D721Med (cell line): ENCODE results near the gene CATSPER2.
"Not testable (repeated sequence)": the region's sequence is repeated elsewhere in the genome, so short reads cannot be mapped to it uniquely, and the experiment has no call there.

ENCODE experiments used
- DNase-seq: peaks from one replicate; pipeline ENCODE4 v3.0.0; 2011; ENCODE audit warnings: low spot score; ENCODE audit not compliant: insufficient read length
- FAIRE-seq: peaks from 2 replicates; lab custom pipeline; 2011; peaks lifted over from hg19 to GRCh38; lab: Jason Lieb, UNC
- TF ChIP-seq, protein P1 (sequence below): IDR thresholded peaks from 2 replicates; pipeline ENCODE4 v1.5.1; 2012; ENCODE audit warnings: mild to moderate bottlenecking, control low read depth; ENCODE audit not compliant: insufficient read depth; ENCODE audit errors: missing control alignments

The CATSPER2 gene

DNA sequence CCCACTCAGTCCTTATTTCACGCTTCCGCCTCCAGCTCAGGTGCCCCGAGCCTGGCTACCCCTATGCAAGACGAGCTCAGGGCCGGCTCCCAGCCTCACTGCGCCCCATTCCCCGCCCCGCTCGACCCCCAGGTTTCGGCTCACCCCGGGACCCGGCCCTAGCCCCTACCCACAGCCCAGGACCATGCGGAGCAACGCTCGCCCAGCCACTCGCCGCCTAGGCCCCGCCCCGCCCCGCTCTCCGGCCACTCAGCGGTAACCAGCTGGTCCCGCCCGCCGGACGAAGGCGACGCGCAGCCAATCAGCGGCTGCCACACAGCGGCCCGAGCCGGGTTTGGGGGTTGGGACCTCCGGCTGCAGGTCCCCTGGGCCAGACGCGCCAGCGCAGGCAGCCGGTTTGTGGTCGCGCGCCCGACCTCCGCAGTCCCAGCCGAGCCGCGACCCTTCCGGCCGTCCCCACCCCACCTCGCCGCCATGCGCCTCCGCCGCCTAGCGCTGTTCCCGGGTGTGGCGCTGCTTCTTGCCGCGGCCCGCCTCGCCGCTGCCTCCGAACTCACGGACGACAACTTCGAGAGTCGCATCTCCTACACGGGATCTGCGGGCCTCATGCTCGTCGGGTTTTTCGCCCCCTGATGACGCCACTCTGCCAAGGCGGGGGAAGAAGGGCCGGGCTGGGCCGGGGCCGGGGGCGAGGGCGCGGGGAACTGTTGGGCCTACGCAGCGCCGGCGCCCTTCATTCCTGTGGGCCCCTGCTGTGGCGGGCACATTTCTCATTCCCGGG is at the start of gene CATSPER2:
Gene CATSPER2, minus strand, starts transcription at position 196 of the 781 bp plus-strand sequence. CDS start 783 bp downstream, outside the sequence.
- FAIRE-seq (no peak), DNase-seq (no peak)
- TF ChIP-seq, protein P1, sequence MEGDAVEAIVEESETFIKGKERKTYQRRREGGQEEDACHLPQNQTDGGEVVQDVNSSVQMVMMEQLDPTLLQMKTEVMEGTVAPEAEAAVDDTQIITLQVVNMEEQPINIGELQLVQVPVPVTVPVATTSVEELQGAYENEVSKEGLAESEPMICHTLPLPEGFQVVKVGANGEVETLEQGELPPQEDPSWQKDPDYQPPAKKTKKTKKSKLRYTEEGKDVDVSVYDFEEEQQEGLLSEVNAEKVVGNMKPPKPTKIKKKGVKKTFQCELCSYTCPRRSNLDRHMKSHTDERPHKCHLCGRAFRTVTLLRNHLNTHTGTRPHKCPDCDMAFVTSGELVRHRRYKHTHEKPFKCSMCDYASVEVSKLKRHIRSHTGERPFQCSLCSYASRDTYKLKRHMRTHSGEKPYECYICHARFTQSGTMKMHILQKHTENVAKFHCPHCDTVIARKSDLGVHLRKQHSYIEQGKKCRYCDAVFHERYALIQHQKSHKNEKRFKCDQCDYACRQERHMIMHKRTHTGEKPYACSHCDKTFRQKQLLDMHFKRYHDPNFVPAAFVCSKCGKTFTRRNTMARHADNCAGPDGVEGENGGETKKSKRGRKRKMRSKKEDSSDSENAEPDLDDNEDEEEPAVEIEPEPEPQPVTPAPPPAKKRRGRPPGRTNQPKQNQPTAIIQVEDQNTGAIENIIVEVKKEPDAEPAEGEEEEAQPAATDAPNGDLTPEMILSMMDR = no peak

DNA sequence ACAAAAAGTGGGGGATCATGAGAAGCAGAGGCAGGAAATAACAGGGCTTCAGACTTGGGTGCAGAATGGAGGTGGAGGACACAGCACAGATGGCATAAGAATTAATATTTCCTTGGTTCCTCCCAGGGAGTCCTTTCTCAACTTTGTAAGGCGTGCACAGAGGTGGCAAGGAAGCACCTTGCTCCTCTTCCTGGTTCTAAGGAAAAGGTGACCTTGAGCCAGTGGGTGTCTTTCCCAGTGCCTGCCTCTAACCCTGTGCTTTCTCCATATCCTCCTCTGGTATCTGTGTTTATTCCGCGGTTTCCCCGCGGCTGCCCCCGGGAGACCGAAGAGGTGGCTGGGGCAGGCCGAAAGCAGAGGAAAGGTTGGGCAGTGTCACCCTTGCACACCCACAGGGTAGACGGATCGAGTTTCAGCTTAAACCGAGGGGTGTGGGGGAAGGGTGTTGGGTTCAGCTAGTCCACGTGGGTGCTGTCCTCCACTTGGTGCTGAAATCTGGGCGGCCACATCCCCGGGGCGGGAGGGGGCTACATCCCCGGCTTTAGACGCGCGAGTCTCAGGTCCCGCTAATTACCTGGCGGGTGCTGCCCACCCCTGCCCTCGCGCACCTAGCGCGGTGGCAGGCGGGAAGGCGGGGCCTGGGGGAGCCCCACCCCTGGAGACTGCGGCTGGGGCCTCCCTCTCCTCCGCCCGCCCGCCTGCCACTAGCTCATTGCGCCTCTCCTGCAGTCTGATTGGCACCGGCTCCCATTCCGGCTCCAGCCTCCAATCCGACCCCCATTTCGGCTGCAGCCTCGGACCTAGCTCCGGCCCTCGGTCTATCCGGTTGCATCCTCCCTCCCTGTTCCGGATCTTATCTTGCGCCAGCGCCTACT is 44.7 kb upstream of the CATSPER2 start, which contains the start of gene CKMT1A:
Gene CKMT1A, plus strand, starts transcription at position 712 of the 875 bp plus-strand sequence. CDS start 192 bp downstream, outside the sequence.
- DNase-seq, FAIRE-seq: not testable (repeated sequence)

GRCh38 chr15:43692679-43693078 is 44.0 kb upstream of the CATSPER2 start:
- FAIRE-seq, DNase-seq: not testable (repeated sequence)

DNA sequence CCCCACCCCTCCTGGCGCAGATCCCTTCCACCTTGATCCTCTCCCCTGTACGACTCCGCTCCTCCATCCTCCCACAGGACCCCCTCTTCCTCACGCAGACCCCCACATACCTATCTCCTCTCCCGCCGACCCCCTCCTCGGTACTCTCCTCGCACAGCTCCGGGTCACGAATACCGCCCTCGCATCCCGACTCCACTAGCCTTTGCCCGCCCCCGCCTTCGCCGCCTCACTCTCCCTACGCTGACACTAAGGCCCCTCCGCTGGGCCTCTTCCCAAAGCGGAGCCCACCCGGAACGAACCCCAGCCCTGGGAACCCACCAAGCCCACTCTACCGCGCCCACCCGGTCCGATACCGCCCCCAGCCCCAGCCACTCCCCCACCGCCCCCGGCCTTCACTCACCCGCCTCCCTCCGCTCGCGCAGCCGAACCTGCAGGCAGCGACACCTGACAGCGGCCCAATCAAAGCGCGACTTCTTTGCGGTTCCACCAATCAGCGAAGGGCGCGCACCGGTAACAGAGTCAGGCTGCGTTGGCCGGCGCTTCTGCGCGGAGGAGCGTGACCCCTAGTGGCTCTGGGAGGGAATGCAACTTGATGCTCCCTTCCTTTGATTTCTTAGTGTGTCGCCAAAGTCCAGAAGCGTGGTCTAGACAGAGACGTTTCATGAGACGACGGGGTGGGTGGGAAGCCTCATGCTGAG is 41.1 kb upstream of the CATSPER2 start:
- not testable (repeated sequence) for DNase-seq, FAIRE-seq

DNA sequence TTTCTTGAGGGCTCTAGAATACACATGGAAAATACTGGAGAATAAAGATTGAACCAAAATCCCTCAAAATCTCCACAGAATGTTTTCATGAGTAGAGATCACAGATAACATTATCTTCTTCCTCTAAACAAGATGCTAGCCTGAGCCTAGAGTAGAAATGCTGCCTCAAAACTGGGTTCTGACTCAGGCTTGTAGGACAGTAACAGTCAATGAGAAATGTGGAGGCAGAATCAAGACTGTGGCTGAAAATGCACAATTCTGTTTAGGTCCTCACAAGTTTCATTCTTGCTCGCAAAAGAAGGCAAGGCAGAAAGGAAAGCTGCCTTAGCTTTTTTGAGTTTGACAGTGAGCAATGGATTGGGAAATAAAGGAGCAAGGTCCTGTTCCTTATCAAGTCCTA is 25.5 kb upstream of the CATSPER2 start:
- not testable (repeated sequence) for FAIRE-seq, DNase-seq

DNA sequence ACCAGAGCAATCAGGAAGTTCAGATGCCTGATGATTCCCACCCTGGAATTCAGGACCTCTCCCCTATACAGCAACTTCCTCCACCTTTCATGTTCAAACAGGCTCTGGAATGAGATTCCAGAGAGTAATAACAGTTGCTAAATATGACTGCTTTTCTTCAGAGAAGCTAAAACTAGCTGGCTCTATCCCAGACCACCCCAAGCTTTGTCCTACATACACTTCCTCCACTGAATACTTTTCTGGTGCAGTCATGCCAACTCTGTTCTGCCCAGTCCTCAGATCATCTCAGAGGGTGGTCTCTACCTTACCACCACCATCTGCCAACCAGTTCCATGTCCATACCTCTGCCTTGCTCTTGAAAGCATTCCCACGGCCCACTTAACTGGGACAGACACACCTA is 17.5 kb upstream of the CATSPER2 start:
- not testable (repeated sequence) for FAIRE-seq, DNase-seq

DNA sequence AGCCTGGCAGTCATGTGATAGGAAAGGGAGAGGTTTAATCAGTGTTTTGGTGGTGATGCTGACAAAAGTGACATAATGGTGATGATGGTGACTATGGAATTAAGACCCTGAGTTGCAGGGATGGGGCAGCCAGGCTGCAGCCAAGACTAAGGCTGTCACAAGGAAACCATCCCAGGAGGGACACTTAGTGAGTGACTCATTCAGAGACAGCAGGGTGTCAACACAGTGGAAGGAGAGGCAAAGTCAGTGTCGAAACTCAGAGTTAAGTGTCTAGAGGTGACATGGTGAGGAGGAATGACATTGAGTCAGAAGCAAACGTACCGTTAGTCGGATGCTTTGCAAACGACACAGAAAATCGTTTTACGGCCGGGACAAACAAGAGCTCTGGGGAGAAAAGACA is 14.7 kb upstream of the CATSPER2 start:
- not testable (repeated sequence) for FAIRE-seq, DNase-seq

DNA sequence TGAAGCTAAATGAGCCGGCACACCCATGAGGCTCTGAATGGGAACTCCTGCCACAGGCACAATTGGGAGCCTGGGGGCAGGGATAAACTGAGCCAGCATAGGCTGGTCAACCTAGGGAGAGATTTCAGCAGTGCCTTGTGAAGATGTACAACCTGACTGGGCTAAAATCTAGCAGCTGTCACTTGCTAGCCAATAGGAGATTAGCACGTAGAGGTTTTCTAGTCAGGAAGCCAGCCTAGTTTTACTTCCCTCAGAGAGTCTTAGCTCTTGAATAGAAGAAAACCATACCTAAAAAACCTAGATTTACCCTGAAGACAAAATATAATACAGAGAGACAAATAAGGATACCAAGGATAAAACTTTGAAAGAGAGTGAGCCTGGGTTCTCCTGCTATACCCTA is 13.6 kb upstream of the CATSPER2 start:
- FAIRE-seq, DNase-seq: not testable (repeated sequence)

DNA sequence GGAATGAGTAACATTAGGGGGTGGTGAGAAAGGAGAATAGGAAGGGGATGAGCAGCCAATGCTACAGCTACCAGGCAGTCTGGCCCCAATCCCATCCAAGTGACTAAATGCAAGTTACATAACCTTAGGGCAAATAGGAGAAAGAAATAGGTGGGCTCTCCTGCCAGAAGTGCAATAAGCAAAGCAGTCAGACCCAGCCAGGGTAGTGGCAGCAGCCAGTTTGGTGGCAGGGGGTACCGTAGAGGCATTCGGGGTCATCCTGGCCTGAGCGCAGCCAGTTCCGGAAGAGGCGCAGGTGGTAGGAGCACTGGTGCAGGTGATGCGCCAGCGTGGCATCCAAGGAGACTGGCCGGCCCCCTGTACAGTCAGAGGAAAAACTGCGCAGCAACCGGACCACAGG is 11.1 kb upstream of the CATSPER2 start:
- not testable (repeated sequence) for DNase-seq, FAIRE-seq

GRCh38 chr15:43649430-43649926 is 834 bp upstream of the CATSPER2 start:
- DNase-seq, FAIRE-seq: not testable (repeated sequence)

DNA sequence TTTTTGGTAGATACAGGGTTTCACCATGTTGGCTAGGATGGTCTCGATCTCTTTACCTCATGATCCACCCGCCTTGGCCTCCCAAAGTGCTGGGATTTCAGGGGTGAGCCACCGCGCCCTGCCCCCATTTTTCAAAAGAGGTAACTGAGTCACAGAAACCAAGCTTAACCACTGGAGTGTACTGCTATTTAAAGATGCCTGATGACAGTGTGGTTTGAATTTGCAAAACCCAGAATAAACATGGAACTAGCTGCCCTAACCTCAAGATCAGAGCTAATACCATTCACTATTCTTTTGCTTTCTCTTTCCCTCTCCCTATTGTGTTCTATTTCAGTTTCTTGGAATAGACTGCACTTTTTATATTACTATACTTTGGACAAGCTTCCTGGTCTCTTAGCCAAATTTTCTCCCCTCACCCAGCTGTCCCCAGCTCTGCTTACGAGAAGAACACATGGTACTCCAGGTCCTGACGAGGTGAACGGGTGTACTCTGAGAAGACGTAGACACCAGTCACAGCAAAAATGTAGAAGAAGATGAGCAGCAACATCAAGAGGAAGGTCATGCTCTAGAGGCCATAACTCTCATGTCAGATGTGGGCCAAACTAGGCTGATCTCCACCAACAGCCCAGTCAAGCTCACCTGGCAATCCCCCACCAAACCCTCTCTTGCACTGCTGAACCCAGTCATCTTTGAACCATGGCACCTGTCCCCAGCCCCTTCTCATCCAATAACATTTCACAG is 10.0 kb downstream of the CATSPER2 start:
- not testable (repeated sequence) for DNase-seq, FAIRE-seq

DNA sequence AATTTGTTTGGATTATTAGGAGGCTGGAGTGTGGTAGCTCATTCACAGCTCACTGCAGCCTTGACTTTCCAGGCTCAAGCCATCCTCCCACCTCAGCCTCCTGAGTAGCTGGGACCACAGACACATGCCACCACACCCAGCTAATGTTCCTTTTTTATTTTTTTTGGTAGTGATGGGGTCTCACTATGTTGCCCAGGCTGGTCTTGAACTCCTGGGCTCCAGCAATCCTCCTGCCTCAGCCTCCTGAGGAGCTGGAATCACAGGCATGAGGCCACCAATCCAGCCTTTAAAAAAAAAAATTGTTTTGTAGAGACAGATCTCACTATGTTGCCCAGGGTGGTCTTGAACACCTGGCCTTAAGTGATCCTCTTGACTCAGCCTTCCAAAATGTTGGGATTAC is 21.7 kb downstream of the CATSPER2 start:
- not testable (repeated sequence) for DNase-seq, FAIRE-seq
